ENCODE measurements around the gene TRAPPC14.
A peak's percentile ranks its signal among the peaks of the same experiment; 100 is the strongest.
"Not testable (repeated sequence)": the region's sequence is repeated elsewhere in the genome, so short reads cannot be mapped to it uniquely, and the experiment has no call there.

Gene TRAPPC14, protein sequence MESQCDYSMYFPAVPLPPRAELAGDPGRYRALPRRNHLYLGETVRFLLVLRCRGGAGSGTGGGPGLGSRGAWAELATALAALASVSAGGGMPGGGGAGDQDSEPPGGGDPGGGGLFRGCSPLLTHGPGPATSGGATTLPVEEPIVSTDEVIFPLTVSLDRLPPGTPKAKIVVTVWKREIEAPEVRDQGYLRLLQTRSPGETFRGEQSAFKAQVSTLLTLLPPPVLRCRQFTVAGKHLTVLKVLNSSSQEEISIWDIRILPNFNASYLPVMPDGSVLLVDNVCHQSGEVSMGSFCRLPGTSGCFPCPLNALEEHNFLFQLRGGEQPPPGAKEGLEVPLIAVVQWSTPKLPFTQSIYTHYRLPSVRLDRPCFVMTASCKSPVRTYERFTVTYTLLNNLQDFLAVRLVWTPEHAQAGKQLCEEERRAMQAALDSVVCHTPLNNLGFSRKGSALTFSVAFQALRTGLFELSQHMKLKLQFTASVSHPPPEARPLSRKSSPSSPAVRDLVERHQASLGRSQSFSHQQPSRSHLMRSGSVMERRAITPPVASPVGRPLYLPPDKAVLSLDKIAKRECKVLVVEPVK

DNA sequence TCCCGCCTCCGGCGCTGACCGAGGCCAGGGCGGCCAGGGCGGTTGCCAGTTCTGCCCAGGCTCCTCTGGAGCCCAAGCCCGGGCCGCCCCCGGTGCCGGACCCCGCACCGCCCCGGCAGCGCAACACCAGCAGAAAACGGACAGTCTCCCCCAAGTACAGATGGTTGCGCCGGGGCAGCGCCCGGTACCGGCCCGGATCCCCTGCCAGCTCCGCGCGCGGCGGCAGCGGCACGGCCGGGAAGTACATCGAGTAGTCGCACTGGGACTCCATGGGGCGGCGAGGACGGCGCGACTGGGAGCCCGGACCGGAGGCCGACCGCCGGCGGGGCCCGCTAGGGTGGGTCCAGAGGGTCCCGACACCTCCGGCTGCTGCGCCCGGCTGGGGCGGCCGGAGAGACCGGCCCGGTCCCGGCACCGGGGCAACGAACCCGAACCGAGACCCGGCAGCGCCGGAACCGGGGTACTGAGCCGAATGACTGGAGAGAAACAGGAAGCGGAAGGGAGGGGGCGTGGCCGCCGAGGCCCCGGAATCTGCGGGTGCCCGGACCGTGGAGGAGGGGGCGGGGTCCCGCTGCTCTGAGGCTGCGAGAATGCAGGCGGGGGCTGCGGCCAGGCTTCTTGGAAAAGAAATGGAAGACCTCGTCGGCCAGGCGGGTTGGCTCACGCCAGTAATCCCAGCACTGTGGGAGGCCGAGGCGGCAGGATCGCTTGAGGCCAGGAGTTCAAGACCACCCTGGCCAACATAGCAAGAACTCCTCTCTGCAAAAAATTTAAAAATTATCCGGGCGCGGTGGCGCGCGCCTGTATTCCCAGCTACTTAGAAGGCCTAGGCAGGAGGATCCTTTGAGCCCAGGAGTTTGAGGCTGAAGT lies at the start of gene TRAPPC14:
TSS of gene TRAPPC14 (minus strand) at position 495 of the 870 bp plus-strand sequence. CDS start at position 271, 224 bp downstream.
- DNase-seq = peak; percentile 82

DNA sequence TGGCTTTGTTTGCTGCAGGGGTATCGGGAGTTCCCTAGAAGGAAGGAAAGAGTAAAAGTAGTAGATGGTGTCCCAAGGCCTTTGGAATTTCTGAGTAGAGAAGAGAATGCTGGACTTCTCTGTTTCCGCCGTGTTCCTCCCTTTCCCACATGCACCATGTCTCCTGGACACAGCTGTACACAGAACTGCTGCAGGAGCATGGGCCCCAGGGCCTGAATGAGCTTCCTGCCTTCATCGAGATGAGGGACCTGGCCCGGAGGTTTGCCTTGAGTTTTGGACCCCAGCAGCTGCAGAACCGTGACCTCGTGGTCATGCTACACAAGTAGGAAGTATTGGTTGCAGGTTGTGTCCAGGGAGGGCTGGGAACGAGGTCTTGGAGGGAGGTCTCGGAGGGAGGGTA lies 45.9 kb upstream of the TRAPPC14 start:
- no peak for DNase-seq

DNA sequence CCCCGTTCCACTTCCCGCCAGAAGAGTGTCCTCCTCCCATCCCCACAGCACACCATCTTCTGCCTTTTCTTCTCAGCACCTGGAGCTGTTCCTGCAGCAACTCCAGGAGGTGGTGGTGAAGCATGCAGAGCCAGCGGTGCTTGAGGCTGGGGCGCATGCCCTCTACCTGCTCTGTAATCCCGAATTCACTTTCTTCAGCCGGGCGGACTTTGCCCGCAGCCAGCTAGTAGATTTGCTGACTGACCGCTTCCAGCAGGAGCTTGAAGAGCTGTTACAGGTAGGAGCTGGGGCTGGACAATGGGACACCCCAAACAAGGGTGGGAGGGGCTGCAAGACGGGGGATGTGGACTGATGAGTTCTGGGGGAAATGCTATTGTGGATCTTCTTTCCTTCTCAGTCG lies 42.2 kb upstream of the TRAPPC14 start:
- DNase-seq = no peak

DNA sequence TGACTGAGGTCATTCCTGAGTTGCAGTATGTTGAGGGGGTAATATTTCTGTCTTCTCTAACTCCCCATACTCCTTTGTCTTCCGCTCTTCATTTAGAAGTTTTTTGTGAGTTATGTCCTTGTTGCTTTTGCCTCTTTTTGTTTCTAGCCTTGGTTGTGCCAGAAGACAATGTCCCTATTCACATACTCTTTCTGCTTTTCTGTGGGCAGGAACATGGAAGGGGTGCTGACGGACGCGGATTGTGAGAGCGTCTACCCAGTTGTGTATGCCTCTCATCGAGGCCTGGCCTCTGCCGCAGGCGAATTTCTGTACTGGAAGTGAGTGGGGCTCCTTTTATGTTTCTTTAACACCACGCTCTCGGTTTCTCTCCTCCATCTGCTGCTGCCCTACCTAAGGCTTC lies 39.7 kb upstream of the TRAPPC14 start:
- no peak for DNase-seq

DNA sequence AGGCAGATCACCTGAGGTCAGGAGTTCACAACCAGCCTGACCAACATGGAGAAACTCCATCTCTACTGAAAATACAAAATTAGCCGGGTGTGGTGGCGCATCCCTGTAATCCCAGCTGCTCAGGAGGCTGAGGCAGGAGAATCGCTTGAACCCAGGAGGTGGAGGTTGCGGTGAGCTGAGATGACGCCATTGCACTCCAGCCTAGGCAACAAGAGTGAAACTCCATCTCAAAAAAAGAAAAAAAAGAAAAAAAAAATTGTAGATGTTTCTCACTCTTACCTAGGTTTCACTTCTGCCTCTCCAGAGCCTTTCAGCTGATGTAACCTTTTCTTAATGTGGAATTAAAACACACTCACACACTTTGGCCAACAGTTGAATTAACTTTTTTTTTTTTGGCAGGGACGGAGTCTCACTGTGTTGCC lies 37.4 kb upstream of the TRAPPC14 start:
- DNase-seq = not testable (repeated sequence)

DNA sequence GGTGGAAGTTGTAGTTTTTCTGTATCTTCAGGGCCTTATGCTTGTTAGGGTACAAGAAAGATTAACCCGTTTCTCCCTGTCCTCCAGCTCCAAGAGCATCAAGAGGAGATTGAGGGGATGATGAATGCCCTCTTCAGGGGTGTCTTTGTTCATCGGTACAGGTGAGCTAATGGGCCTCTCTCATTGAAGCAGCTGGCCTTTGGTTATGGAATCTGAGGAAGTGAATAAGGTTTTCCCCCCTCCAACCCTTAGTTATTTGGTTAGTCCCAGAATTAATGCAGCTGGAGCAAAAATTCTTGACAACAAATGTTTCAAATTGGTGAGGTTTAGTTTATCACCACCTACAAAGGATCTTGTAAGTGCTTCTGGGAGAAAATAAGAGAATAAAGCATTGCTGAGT lies 36.7 kb upstream of the TRAPPC14 start:
- DNase-seq = no peak

DNA sequence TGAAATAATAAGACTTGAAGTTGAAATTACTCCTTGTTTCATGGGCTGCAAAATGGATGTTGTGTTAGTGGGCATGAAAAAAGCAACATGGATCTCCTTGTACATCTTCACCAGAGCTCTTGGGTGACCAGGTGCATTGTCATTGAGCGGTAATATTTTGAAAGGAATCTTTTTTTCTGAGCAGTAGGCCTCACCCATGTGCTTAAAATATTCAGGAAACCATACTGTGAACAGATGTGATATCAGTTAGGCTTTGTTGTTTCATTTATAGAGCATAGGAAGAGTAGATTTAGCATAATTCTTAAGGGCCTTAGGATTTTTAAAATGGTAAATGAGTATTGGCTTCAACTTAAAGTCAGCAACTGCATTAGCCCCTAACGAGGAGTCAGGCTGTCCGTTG lies 34.4 kb upstream of the TRAPPC14 start:
- no peak for DNase-seq

DNA sequence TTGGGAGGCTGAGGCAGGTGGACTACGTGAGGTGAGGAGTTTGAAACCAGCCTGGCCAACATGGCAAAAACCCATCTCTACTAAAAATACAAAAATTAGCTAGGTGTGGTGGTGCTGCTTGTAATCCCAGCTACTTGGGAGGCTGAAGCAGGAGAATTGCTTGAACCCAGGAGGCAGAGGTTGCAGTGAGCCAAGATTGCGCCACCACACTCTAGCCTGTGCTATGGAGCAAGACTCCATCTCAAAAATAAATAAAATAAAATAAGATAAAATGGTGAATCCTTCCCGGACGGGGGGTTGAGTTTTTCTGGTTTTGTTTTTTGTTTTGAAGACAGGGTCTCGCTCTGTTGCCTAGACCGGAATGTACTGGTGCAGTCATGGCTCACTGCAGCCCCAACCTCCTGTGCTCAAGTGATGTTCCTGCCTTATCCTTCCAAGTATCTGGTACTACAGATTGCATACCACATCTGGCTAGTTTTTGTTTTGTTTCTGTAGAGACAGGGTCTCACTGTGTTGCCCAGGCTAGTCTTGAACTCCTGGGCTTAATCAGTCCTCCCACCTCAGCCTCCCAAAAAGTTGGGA lies 33.8 kb upstream of the TRAPPC14 start:
- not testable (repeated sequence) for DNase-seq

DNA sequence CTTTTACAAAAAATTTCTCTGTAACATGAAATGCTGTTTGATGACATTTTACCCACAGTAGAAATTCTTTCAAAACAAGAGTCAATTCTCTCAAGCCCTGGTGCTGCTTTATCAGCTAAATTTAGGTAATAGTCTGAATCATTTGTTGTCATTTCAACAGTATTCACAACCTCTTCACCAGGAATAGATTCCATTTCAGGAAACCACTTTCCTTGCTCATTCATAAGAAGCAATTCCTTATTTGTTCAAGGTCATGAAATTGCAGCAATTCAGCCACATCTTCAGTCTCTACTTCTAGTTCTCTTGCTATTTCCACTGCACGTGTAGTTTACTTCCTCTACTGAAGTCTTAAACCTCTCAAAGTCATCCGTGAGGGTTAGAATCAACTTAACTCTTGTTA lies 33.3 kb upstream of the TRAPPC14 start:
- DNase-seq = peak; percentile 29

DNA sequence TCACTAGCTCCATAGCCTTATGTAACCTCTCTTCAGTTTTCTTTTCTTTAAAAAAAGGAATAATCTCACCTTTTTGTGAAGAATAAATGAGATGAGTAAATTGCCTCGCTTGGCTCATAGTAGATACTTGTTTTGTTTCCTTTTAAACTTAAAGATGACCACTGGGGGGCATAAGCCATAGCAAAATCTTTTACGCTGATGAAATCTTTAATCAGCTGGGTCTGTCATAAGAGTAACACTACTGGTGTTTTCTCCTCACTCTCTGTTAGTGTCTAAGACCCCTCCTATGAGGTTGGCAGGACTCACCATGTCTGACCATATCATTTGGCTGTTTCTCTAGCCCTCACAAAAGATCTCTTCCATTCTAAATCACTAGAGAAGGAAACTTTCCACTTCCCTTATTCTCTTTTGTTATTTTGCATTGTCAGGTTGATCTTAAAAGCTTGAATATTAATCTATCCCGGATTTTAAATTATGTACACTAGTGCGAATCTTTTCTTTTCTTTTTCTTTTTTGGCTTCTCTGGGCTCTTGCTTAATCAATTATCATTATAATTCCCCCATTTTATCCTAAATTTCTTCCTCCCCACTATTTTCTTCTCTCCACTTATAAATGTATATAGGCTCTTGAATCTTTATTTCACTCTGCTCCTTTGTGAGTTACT lies 31.7 kb upstream of the TRAPPC14 start:
- peak; percentile 47 for DNase-seq

DNA sequence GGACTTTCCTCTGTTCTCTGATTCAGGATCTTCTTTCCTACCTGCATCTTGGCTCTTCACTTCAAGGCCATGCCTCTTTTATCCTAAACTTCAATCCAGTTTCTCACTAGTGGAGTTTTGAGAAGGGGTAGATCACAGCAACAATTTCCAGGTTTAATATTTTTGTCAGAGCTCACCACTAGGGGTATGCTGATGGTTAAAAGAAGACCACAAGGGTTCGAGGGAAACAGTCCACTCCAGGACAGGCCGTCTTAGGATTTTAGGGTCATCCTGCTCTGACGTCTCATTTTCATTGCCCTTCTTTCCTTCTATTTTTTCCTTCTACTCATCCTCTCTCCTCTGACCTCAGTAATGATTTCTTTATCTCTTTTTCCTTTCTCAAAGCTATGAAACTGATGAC lies 30.5 kb upstream of the TRAPPC14 start:
- DNase-seq = no peak

DNA sequence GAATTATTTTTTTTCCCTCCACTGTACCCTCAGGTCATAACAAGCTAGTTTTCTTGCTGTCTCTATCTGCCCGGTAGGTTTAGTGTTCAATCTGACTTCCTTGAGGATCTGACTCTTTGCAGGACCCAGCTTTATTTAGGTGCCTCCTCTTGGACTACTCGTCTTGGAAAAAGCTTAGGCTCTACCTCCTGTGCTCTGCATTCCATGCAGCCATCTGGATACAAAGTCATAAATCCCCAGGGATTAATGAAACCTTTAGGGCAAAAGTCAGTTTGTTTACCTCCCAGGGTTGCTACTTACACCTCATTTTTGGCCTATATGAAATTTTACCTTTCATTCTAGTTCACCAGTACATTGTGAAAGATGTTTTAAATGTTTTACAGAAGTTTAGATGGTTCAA lies 27.2 kb upstream of the TRAPPC14 start:
- DNase-seq = no peak

DNA sequence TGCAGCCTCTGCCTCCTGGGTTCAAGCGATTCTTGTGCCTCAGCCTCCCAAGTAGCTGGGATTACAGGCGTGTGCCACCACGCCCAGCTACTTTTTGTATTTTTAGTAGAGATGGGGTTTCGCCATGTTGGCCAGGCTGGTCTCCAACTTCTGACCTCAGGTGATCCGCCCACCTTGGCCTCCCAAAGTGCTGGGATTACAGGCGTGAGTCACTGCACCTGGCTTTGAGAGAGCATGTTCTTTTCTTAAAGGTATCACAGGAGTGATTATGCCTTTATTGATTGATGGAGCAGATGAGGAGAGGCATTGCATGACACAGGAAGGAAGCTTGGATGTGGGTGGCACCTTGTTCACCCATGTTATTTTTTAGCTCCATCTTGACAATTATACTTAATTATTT lies 24.6 kb upstream of the TRAPPC14 start:
- not testable (repeated sequence) for DNase-seq

DNA sequence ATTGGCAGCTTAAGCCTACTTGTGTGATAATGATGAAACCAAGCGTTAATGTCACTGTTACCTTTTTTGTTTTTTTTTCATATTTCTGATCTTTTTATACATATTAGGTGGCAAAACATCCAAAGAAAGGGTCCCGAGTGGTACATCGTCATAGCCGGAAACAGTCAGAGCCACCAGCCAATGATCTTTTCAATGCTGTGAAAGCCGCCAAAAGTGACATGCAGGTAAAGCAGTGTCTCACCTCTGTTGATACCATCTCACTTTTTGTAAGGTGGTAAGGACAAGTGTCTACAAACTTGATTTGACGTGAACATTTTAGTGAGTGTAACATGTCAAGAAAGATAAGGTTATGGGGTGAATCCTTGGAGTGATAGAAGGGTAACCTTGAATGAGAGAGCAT lies 24.1 kb upstream of the TRAPPC14 start:
- not testable (repeated sequence) for DNase-seq

DNA sequence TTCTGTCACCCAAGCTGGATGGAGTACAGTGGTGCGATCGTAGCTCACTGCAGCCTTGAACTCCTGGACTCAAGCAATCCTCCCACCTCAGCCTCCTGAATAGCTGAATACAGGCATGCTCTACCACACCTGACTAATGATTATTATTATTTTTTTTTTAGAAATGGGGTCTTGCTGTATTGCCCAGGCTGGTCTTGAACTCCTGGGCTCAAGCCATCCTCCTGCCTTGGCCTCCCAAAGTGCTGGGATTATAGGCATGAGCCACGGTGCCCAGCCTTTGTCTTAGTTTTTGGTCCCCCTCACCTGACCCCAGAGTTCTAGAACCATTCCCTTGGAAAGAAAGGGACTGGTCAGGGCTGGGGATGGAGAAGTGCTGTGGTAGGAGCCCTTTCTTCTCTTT lies 21.6 kb upstream of the TRAPPC14 start:
- not testable (repeated sequence) for DNase-seq

DNA sequence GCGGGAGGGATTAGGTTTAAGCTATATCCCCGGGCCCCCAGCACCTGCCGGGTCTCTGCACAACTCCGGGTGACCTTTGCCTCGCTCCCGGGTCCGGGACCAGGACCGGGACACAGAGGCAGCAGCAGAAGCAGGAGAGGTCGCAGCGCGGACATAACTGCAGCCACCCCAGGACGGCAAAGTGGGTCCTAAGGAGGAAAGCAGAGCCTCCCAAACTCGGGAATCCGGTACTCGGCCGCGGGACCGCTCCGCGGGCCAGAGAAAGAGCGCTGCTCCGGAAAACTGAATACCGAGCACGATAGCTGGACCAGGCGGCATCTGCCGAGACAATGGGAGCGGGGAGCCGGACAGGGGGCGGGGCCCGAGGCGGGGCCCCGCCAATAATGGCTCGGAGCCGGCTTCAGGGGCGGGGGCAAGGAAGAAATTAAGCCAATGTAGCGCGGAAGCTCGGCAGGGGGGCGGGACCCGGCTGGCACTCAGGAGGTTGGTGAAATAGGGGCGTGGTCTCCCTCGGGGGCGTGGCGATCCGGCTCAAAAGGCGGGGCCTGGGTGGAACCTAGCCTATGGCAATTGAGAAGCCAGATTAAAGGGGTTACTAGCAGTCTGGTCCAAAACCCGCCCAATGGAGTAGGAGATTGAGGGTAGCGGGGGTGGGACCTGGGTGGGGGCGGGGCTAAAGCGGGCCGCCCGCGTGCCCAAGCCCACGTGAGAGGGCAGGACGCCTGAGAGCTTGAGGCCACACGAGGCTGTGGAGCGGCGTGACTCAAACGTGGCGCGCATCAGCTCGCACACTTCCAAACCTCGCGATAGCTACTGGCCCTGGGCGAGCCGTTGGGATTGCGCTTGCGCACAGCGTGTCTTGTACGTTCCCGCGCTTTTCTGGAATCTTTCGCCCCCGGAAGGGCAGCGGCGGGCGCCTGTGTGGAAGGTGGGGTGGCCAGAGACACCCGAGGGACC lies 18.8 kb upstream of the TRAPPC14 start, which contains the start of the genes GPC2 and STAG3:
TSS of gene GPC2 (minus strand) at position 337 of the 957 bp plus-strand sequence. CDS start at position 155, 182 bp downstream.
TSS of gene STAG3 (plus strand) at position 874 of the 957 bp plus-strand sequence. CDS start 2,639 bp downstream, outside the sequence.
- peak; percentile 91 for DNase-seq

DNA sequence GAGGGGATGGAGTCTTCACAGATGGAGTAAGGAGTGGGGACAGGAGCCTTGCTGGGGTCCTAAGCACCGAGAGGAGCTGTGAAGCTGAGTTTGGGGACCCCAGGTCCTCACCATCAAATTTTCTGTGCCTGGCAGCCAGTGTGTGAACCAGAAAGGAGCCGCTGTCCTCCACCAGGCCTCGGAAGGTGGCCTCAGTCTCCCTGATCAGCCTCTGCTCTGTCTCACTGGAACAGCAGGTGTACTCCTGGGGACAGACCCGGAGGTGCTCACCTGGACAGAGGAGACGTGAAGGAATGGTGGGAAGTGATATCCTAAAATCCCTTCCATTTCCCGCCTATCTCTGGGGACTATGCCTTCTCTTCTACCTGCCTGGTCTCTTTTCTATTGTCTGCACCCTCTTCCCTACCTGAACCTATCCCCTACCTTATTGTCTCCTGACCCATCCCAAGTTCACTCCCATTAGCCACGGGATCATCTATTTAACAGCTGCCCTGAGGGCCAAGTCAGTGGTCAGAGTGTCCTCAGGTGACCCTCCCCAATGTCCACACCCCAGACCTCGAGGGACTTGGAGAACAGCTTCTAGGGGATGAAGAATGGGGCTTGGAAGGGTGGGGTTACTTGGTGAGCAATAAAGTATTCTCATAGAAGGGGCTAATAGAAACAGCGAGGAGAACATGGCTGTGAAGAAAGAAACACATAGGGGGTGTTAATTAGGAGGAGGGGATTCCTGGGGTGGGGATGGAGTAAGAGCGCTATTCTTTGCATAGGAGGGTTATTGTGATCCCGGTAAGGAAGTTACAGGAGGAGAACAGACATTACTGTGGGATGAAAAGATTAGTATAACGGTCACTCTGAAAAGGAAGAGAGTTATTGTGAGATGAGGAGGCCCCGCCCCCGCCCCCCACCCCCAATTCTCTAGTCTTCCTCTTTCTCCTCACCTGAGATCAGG lies 17.8 kb upstream of the TRAPPC14 start:
- DNase-seq = no peak

DNA sequence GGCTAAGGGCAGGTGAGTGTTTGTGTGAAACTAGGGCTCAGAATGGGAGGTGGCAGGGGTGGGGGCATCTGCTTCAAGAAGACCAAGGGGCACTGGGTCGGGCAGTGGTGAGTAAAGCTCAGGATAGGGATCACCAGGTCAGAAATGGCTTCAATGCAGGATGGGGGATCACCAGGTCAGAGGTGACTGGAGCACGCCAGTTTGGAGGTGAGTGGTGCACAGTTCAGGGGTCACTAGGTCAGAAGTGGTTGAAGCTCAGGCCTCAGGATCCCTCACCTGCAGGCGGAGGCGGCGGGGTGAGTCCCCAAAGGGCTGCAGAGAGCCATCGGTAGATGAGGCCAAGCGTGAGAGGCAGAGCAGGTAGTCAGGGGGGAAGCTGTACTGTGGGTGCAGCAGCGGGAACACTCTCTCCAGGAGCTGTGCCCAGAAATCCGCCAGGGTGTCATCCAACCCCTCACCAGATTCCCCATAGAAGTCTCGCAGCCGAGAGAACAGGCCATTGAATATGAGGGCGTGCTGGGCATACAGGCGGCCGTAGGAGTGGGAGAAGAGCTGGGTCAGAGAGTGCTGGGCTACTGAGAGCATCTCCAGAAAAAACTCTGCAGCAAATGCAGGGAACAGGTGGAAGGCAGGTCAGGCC lies 16.9 kb upstream of the TRAPPC14 start:
- DNase-seq = no peak

DNA sequence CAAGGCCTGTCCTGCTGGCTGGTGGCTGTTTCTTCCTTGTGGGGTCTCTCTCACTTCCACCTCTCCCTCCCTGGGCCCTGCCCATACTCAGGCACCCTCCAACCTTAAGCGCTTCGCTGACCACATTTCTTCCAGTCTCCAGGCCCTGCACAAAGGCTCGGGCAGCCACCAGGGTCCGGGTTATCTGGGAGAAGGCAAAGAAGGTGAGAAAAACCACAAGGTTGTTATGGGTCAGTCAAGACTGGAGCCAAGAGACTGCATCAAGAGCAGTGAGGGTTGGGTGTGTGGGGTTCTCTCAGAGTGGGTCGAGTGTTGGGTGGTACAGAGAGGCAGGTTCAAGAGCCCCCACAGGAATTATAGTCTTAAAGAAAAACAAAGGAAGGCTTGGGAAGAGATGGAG lies 16.1 kb upstream of the TRAPPC14 start:
- DNase-seq = no peak
